ENCODE results near the gene PIK3CA.

DNA sequence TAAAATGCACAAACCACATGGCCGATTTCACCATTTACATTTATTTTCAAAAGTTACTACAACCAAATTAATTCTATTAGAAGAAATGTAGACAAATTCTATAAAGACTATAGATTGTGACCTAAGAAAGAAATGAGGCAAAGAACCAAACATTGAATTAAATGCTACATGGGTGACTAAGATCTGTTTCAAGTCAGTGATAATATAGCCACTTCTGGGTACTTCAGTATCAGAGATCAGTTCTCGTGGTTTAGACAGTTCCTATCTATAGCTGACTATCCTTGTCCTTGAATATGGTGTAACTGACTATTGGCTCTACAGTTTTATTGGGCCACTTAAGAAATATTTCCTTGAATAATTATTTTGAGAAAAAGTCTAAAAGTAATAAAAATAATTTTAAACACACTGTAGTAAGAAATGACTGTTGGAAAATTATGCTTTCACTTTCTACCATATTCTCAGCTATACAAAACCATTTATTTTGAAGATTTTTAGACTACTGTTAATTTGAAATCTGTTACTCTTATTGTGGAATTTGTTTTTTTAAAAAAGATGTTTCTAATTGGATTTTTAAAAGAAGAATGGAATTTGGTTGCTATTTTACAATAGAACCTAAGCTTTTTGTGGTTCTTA lies 88.6 kb downstream of the PIK3CA start:
- TF ChIP-seq CTCF (conservative IDR thresholded peaks at IDR 0.05; ENCODE audit: low read depth, low read length) (no peak), EZH2phosphoT487 (IDR thresholded peaks at IDR 0.05; ENCODE audit: borderline replicate concordance, low read length) (no peak)
